Measurements from ENCODE around the gene LRRC4C. TPM values are rescaled to one million over a fixed set of nuclear protein-coding genes. Genes with fewer than 3 reads are reported as not detected.

Gene LRRC4C
- total RNA-seq: not detected in 2 replicates

GRCh38 chr11:41459465-41460401 is at the start of gene LRRC4C:
Gene LRRC4C, minus strand, starts transcription at chr11:41459652.

All from myometrial cell (primary cell).